HepG2 (cell line): ENCODE results near the gene SLC16A4. TPM values are rescaled to one million over a fixed set of nuclear protein-coding genes. Genes with fewer than 3 reads are reported as not detected.

ENCODE experiments used
- ARNTL ChIP-seq: sonication (generic); formaldehyde crosslinking; IDR thresholded peaks from 2 replicates; pipeline ENCODE4 v1.4.0; 2020; ENCODE audit warnings: mild to moderate bottlenecking, missing genetic modification reagents
- ASH2L ChIP-seq: fragments of 300-600, 200-600 bp; sonication (generic); IDR thresholded peaks from 2 replicates; pipeline ENCODE4 v1.7.0; 2017; ENCODE audit warnings: low read depth, mild to moderate bottlenecking, moderate library complexity, mixed read lengths, low read length; ENCODE audit not compliant: insufficient read length
- HNRNPK ChIP-seq: fragments of 200-400 bp; formaldehyde crosslinking; IDR thresholded peaks from 2 replicates; pipeline ENCODE4 v1.6.1; 2018; ENCODE audit warnings: low read length, low read depth, moderate library complexity, mild to moderate bottlenecking; ENCODE audit not compliant: poor library complexity, severe bottlenecking
- MEIS1 ChIP-seq: sonication (generic); formaldehyde crosslinking; IDR thresholded peaks from 2 replicates; pipeline ENCODE4 v1.9.0; 2021; ENCODE audit warnings: mild to moderate bottlenecking, missing genetic modification reagents, moderate library complexity, borderline replicate concordance
- PHF20 ChIP-seq: sonication (generic); formaldehyde crosslinking; IDR thresholded peaks from 2 replicates; pipeline ENCODE4 v1.5.0; 2020; ENCODE audit warnings: mild to moderate bottlenecking, missing genetic modification reagents
- RFX1 ChIP-seq: fragments of 450-650 bp; IDR thresholded peaks from 2 replicates; pipeline ENCODE4 v1.6.1; 2017
- TEAD2 ChIP-seq: sonication (generic); formaldehyde crosslinking; IDR thresholded peaks from 2 replicates; pipeline ENCODE4 v1.9.0; 2021; ENCODE audit warnings: missing genetic modification reagents
- TGIF2 ChIP-seq: IDR thresholded peaks from 2 replicates; pipeline ENCODE4 v1.6.1; 2016; ENCODE audit warnings: control low read depth, missing compliant biosample characterization
- ZMYM3 ChIP-seq: sonication (generic); formaldehyde crosslinking; IDR thresholded peaks from 2 replicates; pipeline ENCODE4 v1.5.1; 2020; ENCODE audit warnings: mild to moderate bottlenecking, missing genetic modification reagents
- ZNF274 ChIP-seq: sonication (generic); formaldehyde crosslinking; IDR thresholded peaks from 2 replicates; pipeline ENCODE4 v1.5.1; 2020; ENCODE audit warnings: mild to moderate bottlenecking, missing genetic modification reagents
- ZNF501 ChIP-seq: sonication (generic); formaldehyde crosslinking; IDR thresholded peaks from 2 replicates; pipeline ENCODE4 v1.5.1; 2020; ENCODE audit warnings: mild to moderate bottlenecking, moderate library complexity, missing genetic modification reagents
- ZNF660 ChIP-seq: sonication (generic); formaldehyde crosslinking; IDR thresholded peaks from 2 replicates; pipeline ENCODE4 v1.5.1; 2020; ENCODE audit warnings: mild to moderate bottlenecking, low read depth, missing genetic modification reagents, borderline replicate concordance
- ZNF792 ChIP-seq: IDR thresholded peaks from 2 replicates; pipeline ENCODE4 v1.6.1; 2016
- polyA plus RNA-seq, 8 experiments: library from polyadenylated mRNA; depleted of rRNA in 3 of 8; stranded (reverse) in 7 of 8; unstranded in 1 of 8; fragments of >200 nt; fragmentation: Illumina TruSeq in 4 of 8; extraction: Trizol in 4 of 8; gene quantifications; 2 replicates each; pipeline versions ENCODE4 v1.2.1 to v1.2.3, GENCODE V29; 2011 to 2016; ENCODE audit warnings: low read depth in 4 of 8, missing spikeins in 1 of 8, mixed read lengths in 1 of 8; ENCODE audit not compliant: insufficient read depth in 1 of 8
- total RNA-seq, 5 experiments: library from RNA; depleted of rRNA; stranded (reverse); fragments of >200 nt; fragmentation: Illumina TruSeq; extraction: Trizol; gene quantifications; 2 replicates each; pipeline ENCODE4 v1.2.3, GENCODE V29; 2016; ENCODE audit warnings: low read depth in 1 of 5
- TF ChIP-seq, protein P1 (sequence below): sonication (generic); formaldehyde crosslinking; IDR thresholded peaks from 2 replicates; pipeline ENCODE4 v1.8.0; 2022; ENCODE audit warnings: missing genetic modification reagents, low read depth, mild to moderate bottlenecking, borderline replicate concordance
- TF ChIP-seq, protein P2 (sequence below): sonication (generic); formaldehyde crosslinking; IDR thresholded peaks from 2 replicates; pipeline ENCODE4 v1.4.0; 2020; ENCODE audit warnings: missing genetic modification reagents
- TF ChIP-seq, protein P3 (sequence below): sonication (generic); formaldehyde crosslinking; conservative IDR thresholded peaks from 2 replicates; pipeline ENCODE4 v1.8.1; 2023; ENCODE audit warnings: missing genetic modification reagents
- TF ChIP-seq, protein P4 (sequence below): sonication (generic); formaldehyde crosslinking; IDR thresholded peaks from 2 replicates; pipeline ENCODE4 v1.4.0; 2020; ENCODE audit warnings: missing genetic modification reagents
- TF ChIP-seq, protein P5 (sequence below): sonication (generic); formaldehyde crosslinking; IDR thresholded peaks from 2 replicates; pipeline ENCODE4 v1.8.0; 2022; ENCODE audit warnings: missing genetic modification reagents, mild to moderate bottlenecking, borderline replicate concordance
- TF ChIP-seq, protein P6 (sequence below): sonication (generic); formaldehyde crosslinking; IDR thresholded peaks from 2 replicates; pipeline ENCODE4 v1.4.0; 2020; ENCODE audit warnings: missing genetic modification reagents

Gene SLC16A4
- total and polyA plus RNA-seq, 2 of the 13 experiments (the other 11 are each of a cell fraction or from before 2014, with no cell fraction given) = 1.1 to 1.5 TPM

DNA sequence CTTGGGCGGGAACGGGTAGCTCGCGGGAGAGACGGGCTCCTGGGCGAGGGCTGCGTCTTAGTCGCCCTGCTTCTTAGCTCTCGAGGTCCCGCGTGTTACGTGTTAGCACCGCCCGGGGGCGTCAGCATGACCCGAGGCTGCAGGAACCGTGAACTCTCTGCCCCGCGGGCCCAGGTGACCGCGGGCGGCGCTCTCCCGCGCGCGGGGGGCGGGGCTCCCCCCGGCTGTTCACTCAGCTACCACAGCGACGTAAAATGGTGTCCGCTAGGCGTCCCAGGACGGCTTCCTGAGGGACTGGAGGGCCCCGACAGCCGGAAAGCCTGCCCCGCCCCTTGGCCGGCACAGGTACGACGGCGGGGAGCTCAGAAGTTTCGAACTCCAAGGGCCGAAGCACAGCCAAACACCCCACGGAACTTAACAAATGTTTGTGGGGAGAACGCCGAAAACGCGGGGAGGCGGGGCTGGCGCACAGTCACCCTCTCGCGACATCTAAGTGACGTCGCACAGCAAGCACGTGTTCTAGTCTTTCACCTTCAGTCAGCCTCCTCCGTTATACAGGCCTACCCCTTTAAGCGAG is 52.4 kb downstream of the SLC16A4 start (continued):
- TF ChIP-seq, protein P1, sequence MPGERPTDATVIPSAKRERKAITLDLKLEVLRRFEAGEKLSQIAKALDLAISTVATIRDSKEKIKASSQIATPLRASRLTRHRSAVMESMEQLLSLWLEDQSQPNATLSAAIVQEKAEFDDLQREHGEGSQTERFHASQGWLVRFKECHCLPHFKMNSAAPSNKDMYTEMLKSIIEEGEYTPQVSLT (CRISPR knock-in tag) = 0 out of 2 replicates have a peak, but pooled peaks have one; percentile 59
- TF ChIP-seq, protein P2, sequence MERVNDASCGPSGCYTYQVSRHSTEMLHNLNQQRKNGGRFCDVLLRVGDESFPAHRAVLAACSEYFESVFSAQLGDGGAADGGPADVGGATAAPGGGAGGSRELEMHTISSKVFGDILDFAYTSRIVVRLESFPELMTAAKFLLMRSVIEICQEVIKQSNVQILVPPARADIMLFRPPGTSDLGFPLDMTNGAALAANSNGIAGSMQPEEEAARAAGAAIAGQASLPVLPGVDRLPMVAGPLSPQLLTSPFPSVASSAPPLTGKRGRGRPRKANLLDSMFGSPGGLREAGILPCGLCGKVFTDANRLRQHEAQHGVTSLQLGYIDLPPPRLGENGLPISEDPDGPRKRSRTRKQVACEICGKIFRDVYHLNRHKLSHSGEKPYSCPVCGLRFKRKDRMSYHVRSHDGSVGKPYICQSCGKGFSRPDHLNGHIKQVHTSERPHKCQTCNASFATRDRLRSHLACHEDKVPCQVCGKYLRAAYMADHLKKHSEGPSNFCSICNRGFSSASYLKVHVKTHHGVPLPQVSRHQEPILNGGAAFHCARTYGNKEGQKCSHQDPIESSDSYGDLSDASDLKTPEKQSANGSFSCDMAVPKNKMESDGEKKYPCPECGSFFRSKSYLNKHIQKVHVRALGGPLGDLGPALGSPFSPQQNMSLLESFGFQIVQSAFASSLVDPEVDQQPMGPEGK (CRISPR knock-in tag) = peak; percentile 94
- TF ChIP-seq, protein P3, sequence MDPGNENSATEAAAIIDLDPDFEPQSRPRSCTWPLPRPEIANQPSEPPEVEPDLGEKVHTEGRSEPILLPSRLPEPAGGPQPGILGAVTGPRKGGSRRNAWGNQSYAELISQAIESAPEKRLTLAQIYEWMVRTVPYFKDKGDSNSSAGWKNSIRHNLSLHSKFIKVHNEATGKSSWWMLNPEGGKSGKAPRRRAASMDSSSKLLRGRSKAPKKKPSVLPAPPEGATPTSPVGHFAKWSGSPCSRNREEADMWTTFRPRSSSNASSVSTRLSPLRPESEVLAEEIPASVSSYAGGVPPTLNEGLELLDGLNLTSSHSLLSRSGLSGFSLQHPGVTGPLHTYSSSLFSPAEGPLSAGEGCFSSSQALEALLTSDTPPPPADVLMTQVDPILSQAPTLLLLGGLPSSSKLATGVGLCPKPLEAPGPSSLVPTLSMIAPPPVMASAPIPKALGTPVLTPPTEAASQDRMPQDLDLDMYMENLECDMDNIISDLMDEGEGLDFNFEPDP (CRISPR knock-in tag) = 0 out of 2 replicates have a peak, but pooled peaks have one; percentile 89
- TF ChIP-seq ASH2L (peak; percentile 60), ZMYM3 (0 out of 2 replicates have a peak, but pooled peaks have one; percentile 49), TGIF2 (CRISPR knock-in tag) (peak; percentile 43; the same call in 1 of the 2 replicates), ZNF792 (CRISPR knock-in tag) (peak; percentile 37; the same call in 1 of the 2 replicates), MEIS1 (peak; percentile 76; the same call in 1 of the 2 replicates), PHF20 (CRISPR knock-in tag) (peak; percentile 64), ZNF660 (CRISPR knock-in tag) (0 out of 2 replicates have a peak, but pooled peaks have one; percentile 73), TEAD2 (CRISPR knock-in tag) (no peak), HNRNPK (peak; percentile 47), RFX1 (no peak; the same call in 1 of the 2 replicates), ARNTL (CRISPR knock-in tag) (peak; percentile 90), ZNF501 (CRISPR knock-in tag) (peak; percentile 93), ZNF274 (CRISPR knock-in tag) (peak; percentile 33; the same call in 1 of the 2 replicates)
- TF ChIP-seq, protein P4, sequence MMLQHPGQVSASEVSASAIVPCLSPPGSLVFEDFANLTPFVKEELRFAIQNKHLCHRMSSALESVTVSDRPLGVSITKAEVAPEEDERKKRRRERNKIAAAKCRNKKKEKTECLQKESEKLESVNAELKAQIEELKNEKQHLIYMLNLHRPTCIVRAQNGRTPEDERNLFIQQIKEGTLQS (CRISPR knock-in tag) = 0 out of 2 replicates have a peak, but pooled peaks have one; percentile 46
- TF ChIP-seq, protein P5, sequence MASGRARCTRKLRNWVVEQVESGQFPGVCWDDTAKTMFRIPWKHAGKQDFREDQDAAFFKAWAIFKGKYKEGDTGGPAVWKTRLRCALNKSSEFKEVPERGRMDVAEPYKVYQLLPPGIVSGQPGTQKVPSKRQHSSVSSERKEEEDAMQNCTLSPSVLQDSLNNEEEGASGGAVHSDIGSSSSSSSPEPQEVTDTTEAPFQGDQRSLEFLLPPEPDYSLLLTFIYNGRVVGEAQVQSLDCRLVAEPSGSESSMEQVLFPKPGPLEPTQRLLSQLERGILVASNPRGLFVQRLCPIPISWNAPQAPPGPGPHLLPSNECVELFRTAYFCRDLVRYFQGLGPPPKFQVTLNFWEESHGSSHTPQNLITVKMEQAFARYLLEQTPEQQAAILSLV = peak; percentile 70; the same call in 1 of the 2 replicates
- TF ChIP-seq, protein P6, sequence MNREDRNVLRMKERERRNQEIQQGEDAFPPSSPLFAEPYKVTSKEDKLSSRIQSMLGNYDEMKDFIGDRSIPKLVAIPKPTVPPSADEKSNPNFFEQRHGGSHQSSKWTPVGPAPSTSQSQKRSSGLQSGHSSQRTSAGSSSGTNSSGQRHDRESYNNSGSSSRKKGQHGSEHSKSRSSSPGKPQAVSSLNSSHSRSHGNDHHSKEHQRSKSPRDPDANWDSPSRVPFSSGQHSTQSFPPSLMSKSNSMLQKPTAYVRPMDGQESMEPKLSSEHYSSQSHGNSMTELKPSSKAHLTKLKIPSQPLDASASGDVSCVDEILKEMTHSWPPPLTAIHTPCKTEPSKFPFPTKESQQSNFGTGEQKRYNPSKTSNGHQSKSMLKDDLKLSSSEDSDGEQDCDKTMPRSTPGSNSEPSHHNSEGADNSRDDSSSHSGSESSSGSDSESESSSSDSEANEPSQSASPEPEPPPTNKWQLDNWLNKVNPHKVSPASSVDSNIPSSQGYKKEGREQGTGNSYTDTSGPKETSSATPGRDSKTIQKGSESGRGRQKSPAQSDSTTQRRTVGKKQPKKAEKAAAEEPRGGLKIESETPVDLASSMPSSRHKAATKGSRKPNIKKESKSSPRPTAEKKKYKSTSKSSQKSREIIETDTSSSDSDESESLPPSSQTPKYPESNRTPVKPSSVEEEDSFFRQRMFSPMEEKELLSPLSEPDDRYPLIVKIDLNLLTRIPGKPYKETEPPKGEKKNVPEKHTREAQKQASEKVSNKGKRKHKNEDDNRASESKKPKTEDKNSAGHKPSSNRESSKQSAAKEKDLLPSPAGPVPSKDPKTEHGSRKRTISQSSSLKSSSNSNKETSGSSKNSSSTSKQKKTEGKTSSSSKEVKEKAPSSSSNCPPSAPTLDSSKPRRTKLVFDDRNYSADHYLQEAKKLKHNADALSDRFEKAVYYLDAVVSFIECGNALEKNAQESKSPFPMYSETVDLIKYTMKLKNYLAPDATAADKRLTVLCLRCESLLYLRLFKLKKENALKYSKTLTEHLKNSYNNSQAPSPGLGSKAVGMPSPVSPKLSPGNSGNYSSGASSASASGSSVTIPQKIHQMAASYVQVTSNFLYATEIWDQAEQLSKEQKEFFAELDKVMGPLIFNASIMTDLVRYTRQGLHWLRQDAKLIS (CRISPR knock-in tag) = no peak; the same call in 1 of the 2 replicates
